Stomach smooth muscle (tissue), 2 donors: ENCODE results near the gene HPS3.
A peak's percentile ranks its signal among the peaks of the same experiment; 100 is the strongest.

Source experiments
- H3K27ac ChIP-seq: one replicate; pipeline ENCODE4 v1.7.0; 2013; ENCODE audit warnings: mild to moderate bottlenecking, low read length, inconsistent platforms
- H3K27me3 ChIP-seq, 2 donors: one replicate each; pipeline ENCODE4 v1.7.0; 2013; ENCODE audit warnings: low read length in 2 of 2; ENCODE audit not compliant: insufficient read depth in 2 of 2, control insufficient read depth in 1 of 2
- H3K36me3 ChIP-seq, 2 donors: one replicate each; pipeline ENCODE4 v1.7.0; 2013; ENCODE audit warnings: low read length in 2 of 2; ENCODE audit not compliant: control insufficient read depth in 2 of 2, insufficient read depth in 2 of 2
- H3K4me1 ChIP-seq: one replicate; pipeline ENCODE4 v1.7.0; 2013; ENCODE audit warnings: low read length; ENCODE audit not compliant: control insufficient read depth, insufficient read depth
- H3K4me3 ChIP-seq, 2 donors: one replicate each; pipeline ENCODE4 v1.7.0; 2013; ENCODE audit warnings: low read length in 2 of 2
- H3K9ac ChIP-seq, 2 donors: one replicate each; pipeline ENCODE4 v1.7.0; 2013; ENCODE audit warnings: low read length in 2 of 2, mild to moderate bottlenecking in 1 of 2
- H3K9me3 ChIP-seq, 2 donors: one replicate each; pipeline ENCODE4 v1.7.0; 2013; ENCODE audit warnings: low read length in 2 of 2; ENCODE audit not compliant: control insufficient read depth in 2 of 2
- donor health status: healthy.
- donor health status: Pancreatic carcinoma.

Gene HPS3

GRCh38 chr3:149122721-149123578 is 6.5 kb upstream of the HPS3 start:
- Histone ChIP-seq H3K4me1 (no peaks in the 10 kb centered on the region), H3K9ac (no peak overlapping the region), H3K9me3 (no peaks in the 10 kb centered on the region), H3K27ac (no peak overlapping the region), H3K36me3 (no peaks in the 10 kb centered on the region), H3K27me3 (no peaks in the 10 kb centered on the region), H3K4me3 (no peak overlapping the region)

- Histone ChIP-seq H3K9ac (peak overlapping the region; percentile 71 to 81), H3K4me3 (peak overlapping the region; percentile 82 to 93), H3K27ac (peak overlapping the region; percentile 66), H3K36me3 (no peaks in the 10 kb centered on the region), H3K27me3 (no peaks in the 10 kb centered on the region), H3K4me1 (peaks cover 11% of the 10 kb centered on the region), H3K9me3 (no peaks in the 10 kb centered on the region)
Observed at GRCh38 chr3:149128821-149129220, 617 bp upstream of the HPS3 start.

- H3K27ac ChIP-seq, result no peak overlapping the region
- peak overlapping the region in 1 of 2 donors; percentile 7 for H3K9ac ChIP-seq
- H3K4me3 ChIP-seq, result peak overlapping the region in 1 of 2 donors; percentile 36
Observed at GRCh38 chr3:149131589-149131988, 2.2 kb downstream of the HPS3 start.

GRCh38 chr3:149134575-149134974 is 5.1 kb downstream of the HPS3 start:
- Histone ChIP-seq H3K27me3 (no peaks in the 10 kb centered on the region), H3K4me1 (peaks cover 11% of the 10 kb centered on the region), H3K9me3 (no peaks in the 10 kb centered on the region), H3K27ac (no peak overlapping the region), H3K36me3 (no peaks in the 10 kb centered on the region), H3K4me3 (no peak overlapping the region), H3K9ac (no peak overlapping the region)

More at GRCh38 chr3:149131589-149131988, 2.2 kb downstream of the HPS3 start:
- no peaks in the 10 kb centered on the region for H3K27me3 ChIP-seq
- no peaks in the 10 kb centered on the region for H3K9me3 ChIP-seq
- H3K36me3 ChIP-seq, result no peaks in the 10 kb centered on the region
- peaks cover 11% of the 10 kb centered on the region for H3K4me1 ChIP-seq

GRCh38 chr3:149142682-149143081 is 13.2 kb downstream of the HPS3 start:
- Histone ChIP-seq H3K4me1 (no peaks in the 10 kb centered on the region), H3K36me3 (peaks cover 6 to 7% of the 10 kb centered on the region in 2 donors), H3K9me3 (no peaks in the 10 kb centered on the region), H3K4me3 (no peak overlapping the region), H3K27ac (no peak overlapping the region), H3K27me3 (no peaks in the 10 kb centered on the region), H3K9ac (no peak overlapping the region)

GRCh38 chr3:149145356-149145755 is 15.9 kb downstream of the HPS3 start:
- no peak overlapping the region for H3K4me3 ChIP-seq
- peaks cover 11% of the 10 kb centered on the region in 2 donors for H3K36me3 ChIP-seq
- H3K27me3 ChIP-seq, result no peaks in the 10 kb centered on the region
- H3K27ac ChIP-seq, result no peak overlapping the region
- no peaks in the 10 kb centered on the region for H3K4me1 ChIP-seq
- no peaks in the 10 kb centered on the region for H3K9me3 ChIP-seq
- H3K9ac ChIP-seq, result no peak overlapping the region

- H3K36me3 ChIP-seq, result peaks cover 13 to 15% of the 10 kb centered on the region in 2 donors
- no peak overlapping the region for H3K27ac ChIP-seq
- no peak overlapping the region for H3K9ac ChIP-seq
- no peaks in the 10 kb centered on the region for H3K4me1 ChIP-seq
- no peaks in the 10 kb centered on the region for H3K27me3 ChIP-seq
- no peak overlapping the region for H3K4me3 ChIP-seq
- H3K9me3 ChIP-seq, result no peaks in the 10 kb centered on the region
Observed at GRCh38 chr3:149145974-149146373, 16.5 kb downstream of the HPS3 start.

- Histone ChIP-seq H3K9ac (no peak overlapping the region), H3K27ac (no peak overlapping the region), H3K9me3 (no peaks in the 10 kb centered on the region), H3K36me3 (peaks cover 18 to 23% of the 10 kb centered on the region in 2 donors), H3K27me3 (no peaks in the 10 kb centered on the region), H3K4me3 (no peak overlapping the region), H3K4me1 (no peaks in the 10 kb centered on the region)
Observed at GRCh38 chr3:149150436-149150835, 21.0 kb downstream of the HPS3 start.

- Histone ChIP-seq H3K4me1 (no peaks in the 10 kb centered on the region), H3K36me3 (peaks cover 20 to 23% of the 10 kb centered on the region in 2 donors), H3K9ac (no peak overlapping the region), H3K27me3 (no peaks in the 10 kb centered on the region), H3K4me3 (no peak overlapping the region), H3K27ac (no peak overlapping the region), H3K9me3 (no peaks in the 10 kb centered on the region)
Observed at GRCh38 chr3:149151843-149152242, 22.4 kb downstream of the HPS3 start.

GRCh38 chr3:149152420-149152819 is 23.0 kb downstream of the HPS3 start:
- no peaks in the 10 kb centered on the region for H3K27me3 ChIP-seq
- peaks cover 23 to 25% of the 10 kb centered on the region in 2 donors for H3K36me3 ChIP-seq
- H3K4me3 ChIP-seq, result no peak overlapping the region
- H3K27ac ChIP-seq, result no peak overlapping the region
- H3K9me3 ChIP-seq, result no peaks in the 10 kb centered on the region
- H3K9ac ChIP-seq, result no peak overlapping the region
- no peaks in the 10 kb centered on the region for H3K4me1 ChIP-seq

GRCh38 chr3:149153402-149153801 is 24.0 kb downstream of the HPS3 start:
- Histone ChIP-seq H3K4me1 (no peaks in the 10 kb centered on the region), H3K27me3 (no peaks in the 10 kb centered on the region), H3K36me3 (peaks cover 23 to 26% of the 10 kb centered on the region in 2 donors), H3K9ac (no peak overlapping the region), H3K4me3 (no peak overlapping the region), H3K27ac (no peak overlapping the region), H3K9me3 (no peaks in the 10 kb centered on the region)
